Esophagus muscularis mucosa (tissue), 4 donors: ENCODE results near the gene SPATA16. TPM values are rescaled to one million over a fixed set of nuclear protein-coding genes. Genes with fewer than 3 reads are reported as not detected.
"Not testable (repeated sequence)": the region's sequence is repeated elsewhere in the genome, so short reads cannot be mapped to it uniquely, and the experiment has no call there.

ENCODE experiments used
- DNase-seq: peaks from one replicate; pipeline ENCODE4 v3.0.0-alpha.2; 2017; ENCODE audit errors: extremely low spot score
- H3K27ac ChIP-seq, 4 donors: fragments of 200-600 bp; sonication (generic); replicated peaks in 1 of 4; 1 replicate in 3 of 4; 2 replicates in 1 of 4; pipeline ENCODE4 v1.5.1; 2016 to 2019; ENCODE audit warnings: mild to moderate bottlenecking in 1 of 4
- H3K27me3 ChIP-seq, 4 donors: fragments of 200-600 bp; sonication (generic); one replicate each; pipeline versions ENCODE4 v1.5.1 to v1.6.0; 2016 to 2019
- H3K36me3 ChIP-seq, 4 donors: fragments of 200-600 bp; sonication (generic); one replicate each; pipeline ENCODE4 v1.5.1; 2016 to 2019
- H3K4me1 ChIP-seq, 4 donors: fragments of 200-600 bp; sonication (generic); one replicate each; pipeline ENCODE4 v1.5.1; 2016 to 2019
- H3K4me3 ChIP-seq, 4 donors: fragments of 200-600 bp; sonication (generic); 1 replicate in 2 of 4; 2 replicates in 2 of 4; pipeline ENCODE4 v1.5.1; 2016 to 2019; ENCODE audit warnings: mild to moderate bottlenecking in 4 of 4, moderate library complexity in 1 of 4
- H3K9me3 ChIP-seq, 4 donors: fragments of 200-600 bp; sonication (generic); 1 replicate in 3 of 4; 2 replicates in 1 of 4; pipeline ENCODE4 v1.5.1; 2016 to 2019
- CTCF ChIP-seq, 3 experiments: fragments of 200-600 bp in 2 of 3; fragments of 450-650 bp in 1 of 3; sonication (generic) in 2 of 3; IDR thresholded peaks; one replicate each; pipeline ENCODE4 v1.5.1; 2017 to 2019; ENCODE audit warnings: antibody characterized with exemption in 3 of 3, mild to moderate bottlenecking in 2 of 3, moderate library complexity in 1 of 3
- EP300 ChIP-seq: sonication (generic); formaldehyde crosslinking; IDR thresholded peaks from one replicate; pipeline ENCODE4 v1.6.1; 2017; ENCODE audit warnings: antibody characterized with exemption
- POLR2A ChIP-seq: fragments of 450-650 bp; IDR thresholded peaks from one replicate; pipeline ENCODE4 v1.6.1; 2017; ENCODE audit warnings: antibody characterized with exemption, moderate library complexity, mild to moderate bottlenecking, low read depth
- POLR2AphosphoS5 ChIP-seq, 2 donors: sonication (generic); formaldehyde crosslinking; IDR thresholded peaks; one replicate each; pipeline ENCODE4 v1.6.1; 2017; ENCODE audit warnings: antibody characterized with exemption in 2 of 2
- WGBS: methylation state at CpG from one replicate; pipeline ENCODE4 v1.1.5; 2018; 5-methylcytosine and 5-hydroxymethylcytosine counted together
- intact Hi-C: fragments of 100-400 bp; cut with DNase I; formaldehyde crosslinking; loops from one replicate; pipeline ENCODE4 v1.15.1; 2023
- total RNA-seq, 4 donors: library from RNA; depleted of rRNA; stranded (reverse); fragments of >200 nt; gene quantifications; one replicate each; pipeline versions ENCODE4 v1.1.0 to v1.2.1, GENCODE V29; 2016

The SPATA16 gene
- total RNA-seq, 4 donors from 2014 or later = not detected

- TF ChIP-seq POLR2A = no peak
- TF ChIP-seq CTCF (IDR thresholded peaks at IDR 0.05) = no peak
- TF ChIP-seq POLR2AphosphoS5 (IDR thresholded peaks at IDR 0.05) = no peak
- no peak for TF ChIP-seq EP300
- DNase-seq = no peak
- Histone ChIP-seq H3K27ac (no peak overlapping the region), H3K4me1 (no peaks in the 10 kb centered on the region), H3K36me3 (no peaks in the 10 kb centered on the region), H3K9me3 (no peaks in the 10 kb centered on the region), H3K27me3 (no peaks in the 10 kb centered on the region), H3K4me3 (no peak overlapping the region)
- intact Hi-C loops = no loop called here
- WGBS = 54% methylated on average over 2 of the region's 2 CpGs
These were observed 172.4 kb downstream of the SPATA16 start for GRCh38 chr3:172968646-172969045.

GRCh38 chr3:172965256-172965655, 175.8 kb downstream of the SPATA16 start:
- H3K36me3 ChIP-seq = no peaks in the 10 kb centered on the region
- 78% methylated on average over 2 of the region's 2 CpGs for WGBS
- intact Hi-C loops = no loop called here
- DNase-seq = no peak
- H3K9me3 ChIP-seq = no peaks in the 10 kb centered on the region
- no peaks in the 10 kb centered on the region for H3K4me1 ChIP-seq
- TF ChIP-seq EP300 (no peak), POLR2A (no peak), CTCF (IDR thresholded peaks at IDR 0.05) (no peak), POLR2AphosphoS5 (IDR thresholded peaks at IDR 0.05) (no peak)
- no peaks in the 10 kb centered on the region for H3K27me3 ChIP-seq
- H3K4me3 ChIP-seq = no peak overlapping the region
- H3K27ac ChIP-seq = no peak overlapping the region

GRCh38 chr3:172960626-172961182, 180.3 kb downstream of the SPATA16 start:
- not testable (repeated sequence) for DNase-seq

GRCh38 chr3:172958565-172958964, 182.5 kb downstream of the SPATA16 start:
- Histone ChIP-seq H3K4me3 (no peak overlapping the region), H3K27ac (no peak overlapping the region), H3K9me3 (no peaks in the 10 kb centered on the region), H3K4me1 (no peaks in the 10 kb centered on the region), H3K27me3 (no peaks in the 10 kb centered on the region), H3K36me3 (no peaks in the 10 kb centered on the region)
- TF ChIP-seq POLR2AphosphoS5 (IDR thresholded peaks at IDR 0.05) (no peak), POLR2A (no peak), CTCF (IDR thresholded peaks at IDR 0.05) (no peak), EP300 (no peak)
- intact Hi-C loops = no loop called here
- WGBS = 68% methylated on average over 2 of the region's 2 CpGs
- DNase-seq = no peak

More at GRCh38 chr3:172960626-172961182, 180.3 kb downstream of the SPATA16 start:
- intact Hi-C loops, H3K4me1 ChIP-seq, H3K36me3 ChIP-seq, H3K9me3 ChIP-seq, H3K27me3 ChIP-seq, H3K4me3 ChIP-seq, H3K27ac ChIP-seq: not testable (repeated sequence)
- WGBS = 81% methylated on average over 3 of the region's 3 CpGs

GRCh38 chr3:172953571-172953970, 187.5 kb downstream of the SPATA16 start:
- WGBS = 83% methylated on average over 2 of the region's 2 CpGs
- H3K27ac ChIP-seq = no peak overlapping the region
- TF ChIP-seq EP300 (no peak), CTCF (IDR thresholded peaks at IDR 0.05) (no peak), POLR2A (no peak), POLR2AphosphoS5 (IDR thresholded peaks at IDR 0.05) (no peak)

More at GRCh38 chr3:172953571-172953970, 187.5 kb downstream of the SPATA16 start:
- no peak overlapping the region for H3K4me3 ChIP-seq
- no peaks in the 10 kb centered on the region for H3K27me3 ChIP-seq
- H3K9me3 ChIP-seq = no peaks in the 10 kb centered on the region
- no peak for DNase-seq
- no peaks in the 10 kb centered on the region for H3K36me3 ChIP-seq
- intact Hi-C loops = no loop called here
- H3K4me1 ChIP-seq = no peaks in the 10 kb centered on the region
